A549 (cell line): Measurements from ENCODE around the gene MCM3AP. TPM values are rescaled to one million over a fixed set of nuclear protein-coding genes. Genes with fewer than 3 reads are reported as not detected.

ENCODE experiments used
- ATAC-seq, 2 experiments: fragments of 200-7000 bp in 1 of 2; fragments of >200 bp in 1 of 2; cut with Nextera tagmentation in 1 of 2; cut with Tn5 transposase in 1 of 2; 3 replicates each; pipeline versions ENCODE4 v1.8.0 to v1.9.1; 2018 to 2020; ENCODE audit warnings: mild to moderate bottlenecking in 1 of 2, moderate library complexity in 1 of 2
- CTCF ChIA-PET: fragments of 300-600 bp; sonication (Branson Sonifier 250); formaldehyde crosslinking; extraction: SDS; loops from one replicate; lab custom pipeline; 2021; ENCODE audit warnings: antibody characterized with exemption, inconsistent platforms; lab: Yijun Ruan, JAX
- POLR2A ChIA-PET: fragments of 350-600 bp; formaldehyde crosslinking; extraction: SDS; loops from one replicate; lab custom pipeline; 2021; ENCODE audit warnings: antibody characterized with exemption, inconsistent platforms; lab: Yijun Ruan, JAX
- DNase-seq, 2 experiments: peaks; one replicate each; pipeline versions ENCODE4 v3.0.0 to v3.0.0-alpha.2; 2011 to 2016; ENCODE audit warnings: low read depth in 1 of 2, low spot score in 1 of 2
- FAIRE-seq: peaks from 2 replicates; lab custom pipeline; 2011; peaks lifted over from hg19 to GRCh38; lab: Jason Lieb, UNC
- H3K27ac ChIP-seq, 2 experiments: fragments of >200 bp; sonication (Bioruptor Twin); formaldehyde crosslinking; 3 replicates each; pipeline ENCODE4 v1.5.1; 2016 to 2017
- H3K4me1 ChIP-seq: fragments of >200 bp; sonication (Bioruptor Twin); formaldehyde crosslinking; 3 replicates; pipeline ENCODE4 v1.6.1; 2016
- H3K4me2 ChIP-seq: fragments of >200 bp; sonication (Bioruptor Twin); formaldehyde crosslinking; 3 replicates; pipeline ENCODE4 v1.6.1; 2016
- H3K4me3 ChIP-seq: fragments of >200 bp; sonication (Bioruptor Twin); formaldehyde crosslinking; 3 replicates; pipeline ENCODE4 v1.5.1; 2016
- H3K9me3 ChIP-seq: fragments of >200 bp; sonication (Bioruptor Twin); formaldehyde crosslinking; 3 replicates; pipeline ENCODE4 v1.6.1; 2016
- CEBPB ChIP-seq, 2 experiments: fragments of >200 bp in 1 of 2; sonication (Bioruptor Twin) in 1 of 2; formaldehyde crosslinking in 1 of 2; IDR thresholded peaks; 2 replicates each; pipeline ENCODE4 v1.6.1; 2012 to 2016
- CHD2 ChIP-seq: fragments of 150-350 bp; IDR thresholded peaks from 2 replicates; pipeline ENCODE4 v1.6.1; 2014; ENCODE audit warnings: low read length; ENCODE audit not compliant: partially characterized antibody
- ESRRA ChIP-seq: fragments of 150-350 bp; IDR thresholded peaks from 2 replicates; pipeline ENCODE4 v1.6.1; 2014; ENCODE audit warnings: mild to moderate bottlenecking, low read length, borderline replicate concordance
- HEYL ChIP-seq: fragments of 250-450 bp; sonication (Bioruptor Pico); IDR thresholded peaks from 2 replicates; pipeline ENCODE4 v1.8.0; 2021; ENCODE audit warnings: mild to moderate bottlenecking, moderate library complexity
- HOXB13 ChIP-seq: fragments of 250-450 bp; sonication (Bioruptor Pico); IDR thresholded peaks from 2 replicates; pipeline ENCODE4 v1.5.0; 2020; ENCODE audit warnings: low read depth, mild to moderate bottlenecking, moderate library complexity
- POLR2A ChIP-seq: IDR thresholded peaks from 2 replicates; pipeline ENCODE4 v1.6.1; 2012; ENCODE audit warnings: mild to moderate bottlenecking, low read length
- RARB ChIP-seq: fragments of 250-450 bp; sonication (Bioruptor Pico); IDR thresholded peaks from 2 replicates; pipeline ENCODE4 v1.8.0; 2021; ENCODE audit warnings: mild to moderate bottlenecking, moderate library complexity
- REST ChIP-seq: fragments of 200-600 bp; sonication (generic); IDR thresholded peaks from 2 replicates; pipeline ENCODE4 v1.6.1; 2016; ENCODE audit warnings: antibody characterized with exemption, mild to moderate bottlenecking, moderate library complexity
- SMC3 ChIP-seq: fragments of >200 bp; sonication (Bioruptor Twin); formaldehyde crosslinking; IDR thresholded peaks from 3 replicates; pipeline ENCODE4 v1.6.1; 2018; ENCODE audit warnings: inconsistent platforms
- SREBF2 ChIP-seq: fragments of 450-650 bp; IDR thresholded peaks from 2 replicates; pipeline ENCODE4 v1.6.1; 2014; ENCODE audit warnings: mild to moderate bottlenecking, moderate library complexity
- ZFP36 ChIP-seq: fragments of 450-650 bp; IDR thresholded peaks from 2 replicates; pipeline ENCODE4 v1.6.1; 2014; ENCODE audit warnings: borderline replicate concordance; ENCODE audit not compliant: partially characterized antibody
- ZNF302 ChIP-seq: fragments of 250-450 bp; sonication (Bioruptor Pico); IDR thresholded peaks from 2 replicates; pipeline ENCODE4 v1.9.0; 2021; ENCODE audit warnings: inconsistent platforms, mild to moderate bottlenecking, moderate library complexity
- WGBS: methylation state at CpG from one replicate; pipeline ENCODE4 v1.1.6; 2017; ENCODE audit errors: missing lambda C conversion rate; 5-methylcytosine and 5-hydroxymethylcytosine counted together
- polyA minus RNA-seq: library from RNA; depleted of rRNA, polyadenylated mRNA; stranded (reverse); fragments of >200 nt; gene quantifications from 2 replicates; pipeline ENCODE4 v1.2.3, GENCODE V29; 2011; rRNA and poly(A)+ RNA removed
- polyA plus RNA-seq, 4 experiments: library from polyadenylated mRNA; depleted of rRNA in 3 of 4; stranded (reverse); fragments of >200 nt; fragmentation: RNase III in 1 of 4; extraction: RNeasy Plus Mini Kit Qiagen cat#74134 plus additional on column Dnase treatment in 1 of 4; gene quantifications; 2 replicates in 3 of 4; 3 replicates in 1 of 4; pipeline ENCODE4 v1.2.3, GENCODE V29; 2011 to 2017
- TF ChIP-seq, protein P1 (sequence below): IDR thresholded peaks from 2 replicates; pipeline ENCODE4 v1.6.1; 2012

The MCM3AP gene
- polyA plus RNA-seq (2011; rRNA removed) (43.6 and 45.3 TPM in 2 replicates), polyA plus RNA-seq (2017; fragmentation: RNase III; extraction: RNeasy Plus Mini Kit Qiagen cat#74134 plus additional on column Dnase treatment) (38.2 to 42.9 TPM (median 41.2 TPM) in 3 replicates), polyA minus RNA-seq (45.1 and 69.0 TPM in 2 replicates)
- polyA plus RNA-seq (2012; cell fraction: cytosol; rRNA removed) = 25.1 and 29.8 TPM in 2 replicates
- polyA plus RNA-seq (2012; cell fraction: nucleus; rRNA removed) = 81.2 and 99.4 TPM in 2 replicates

DNA sequence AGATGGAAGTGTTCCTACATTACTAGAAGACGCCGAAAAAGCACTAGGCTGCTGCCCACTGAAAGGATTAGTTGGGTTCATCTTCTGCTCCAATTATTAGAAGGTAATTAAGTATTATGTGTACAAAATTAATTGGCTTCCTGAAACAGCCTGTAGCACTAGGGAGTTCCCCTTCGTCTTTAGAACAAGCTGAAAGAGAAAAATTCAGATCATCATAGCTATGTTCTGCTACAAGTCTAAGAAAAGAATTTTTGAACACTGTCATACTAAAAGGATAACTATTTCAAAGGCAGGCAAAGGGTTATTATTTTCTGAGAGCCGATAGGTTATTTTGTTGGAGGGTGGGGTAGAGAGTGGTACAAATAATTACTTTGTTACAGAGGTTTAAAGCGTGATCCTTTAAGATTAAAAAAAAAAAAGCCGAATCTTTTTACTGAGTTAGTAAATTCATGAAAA, at the start of gene MCM3AP:
TSS of gene MCM3AP (minus strand) at position 406 of the 456 bp plus-strand sequence. CDS start at position 81, 325 bp downstream.
- TF ChIP-seq HOXB13 (CRISPR knock-in tag) = no peak
- no peak for TF ChIP-seq ZNF302 (CRISPR knock-in tag)
- TF ChIP-seq, protein P1, sequence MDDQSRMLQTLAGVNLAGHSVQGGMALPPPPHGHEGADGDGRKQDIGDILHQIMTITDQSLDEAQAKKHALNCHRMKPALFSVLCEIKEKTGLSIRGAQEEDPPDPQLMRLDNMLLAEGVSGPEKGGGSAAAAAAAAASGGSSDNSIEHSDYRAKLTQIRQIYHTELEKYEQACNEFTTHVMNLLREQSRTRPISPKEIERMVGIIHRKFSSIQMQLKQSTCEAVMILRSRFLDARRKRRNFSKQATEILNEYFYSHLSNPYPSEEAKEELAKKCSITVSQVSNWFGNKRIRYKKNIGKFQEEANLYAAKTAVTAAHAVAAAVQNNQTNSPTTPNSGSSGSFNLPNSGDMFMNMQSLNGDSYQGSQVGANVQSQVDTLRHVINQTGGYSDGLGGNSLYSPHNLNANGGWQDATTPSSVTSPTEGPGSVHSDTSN = no peak
- Histone ChIP-seq H3K4me3 (peak within 1 kb of the TSS; percentile 98), H3K27ac (peak within 1 kb of the TSS; percentile 99), H3K4me1 (peaks cover 25% of the 10 kb centered on the region), H3K4me2 (peak within 1 kb of the TSS; percentile 87), H3K9me3 (no peaks in the 10 kb centered on the region)
- 29% methylated on average over 6 of the region's 6 CpGs for WGBS
- FAIRE-seq (no peak), DNase-seq (no peak), ATAC-seq (no peak)
- CTCF ChIA-PET = interaction anchor here (1.4 to 1.5 kb wide), 2 partner anchors 18 to 142 kb away, joined by 5 to 6 read pairs; no protein-coding TSS in a partner anchor
- POLR2A ChIA-PET = no interaction called here

DNA sequence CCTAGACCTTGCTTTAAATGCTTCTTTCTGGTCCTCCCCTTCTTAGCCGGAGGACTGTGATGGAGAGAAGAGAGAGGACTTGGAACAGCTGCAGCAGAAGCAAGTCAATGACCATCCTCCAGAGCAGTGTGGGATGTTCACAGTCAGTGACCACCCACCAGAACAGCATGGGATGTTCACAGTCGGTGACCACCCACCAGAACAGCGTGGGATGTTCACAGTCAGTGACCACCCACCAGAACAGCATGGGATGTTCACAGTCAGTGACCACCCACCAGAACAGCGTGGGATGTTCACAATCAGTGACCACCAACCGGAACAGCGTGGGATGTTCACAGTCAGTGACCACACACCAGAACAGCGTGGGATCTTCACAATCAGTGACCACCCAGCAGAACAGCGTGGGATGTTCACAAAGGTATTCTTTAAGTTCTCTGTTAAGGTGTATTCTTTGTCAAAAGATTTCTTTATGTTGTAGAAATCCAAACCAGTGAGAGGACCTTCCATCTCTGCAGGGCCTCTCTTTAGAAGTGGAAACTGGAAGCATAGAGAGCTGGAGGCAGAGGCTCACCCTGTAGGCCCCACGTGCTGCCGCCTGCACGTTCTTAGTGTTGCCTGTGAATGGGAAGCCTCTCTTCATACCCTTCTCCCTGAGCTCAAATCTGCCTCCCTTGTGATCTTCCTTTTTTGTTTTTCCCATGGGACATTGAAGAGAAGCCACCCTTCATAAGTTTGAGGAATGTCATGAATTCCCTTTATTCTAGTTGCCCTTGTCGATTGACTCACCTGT, 49.1 kb upstream of the MCM3AP start:
- DNase-seq = no peak
- 89% methylated on average over 7 of the region's 12 CpGs for WGBS
- H3K4me3 ChIP-seq = no peak overlapping the region
- no peak overlapping the region for H3K27ac ChIP-seq
- no peaks in the 10 kb centered on the region for H3K4me1 ChIP-seq
- FAIRE-seq = no peak
- H3K9me3 ChIP-seq = no peaks in the 10 kb centered on the region
- H3K4me2 ChIP-seq = no peak overlapping the region
- no peak for ATAC-seq
- POLR2A ChIA-PET = no interaction called here
- TF ChIP-seq SMC3 (no peak), REST (no peak), SREBF2 (no peak), ESRRA (no peak), CEBPB (IDR thresholded peaks at IDR 0.05) (no peak), POLR2A (no peak), HEYL (CRISPR knock-in tag) (no peak), RARB (no peak), ZFP36 (no peak), CHD2 (no peak), HOXB13 (CRISPR knock-in tag) (no peak)
- TF ChIP-seq, protein P1 = no peak
- CTCF ChIA-PET = interaction anchor here (0.6 kb wide), 1 partner anchor 12 kb away, joined by 3 read pairs; no protein-coding TSS in a partner anchor

- Histone ChIP-seq H3K27ac (no peak overlapping the region), H3K4me2 (no peak overlapping the region), H3K4me1 (peaks cover 10% of the 10 kb centered on the region)
- CTCF ChIA-PET = interaction anchor here (1.2 kb wide), 1 partner anchor 19 kb away, joined by 3 read pairs; no protein-coding TSS in a partner anchor
- no peak for DNase-seq
- ATAC-seq = no peak
- no peak for TF ChIP-seq SMC3
- TF ChIP-seq, all 56 proteins: peak for 0
- POLR2A ChIA-PET = no interaction called here
- Histone ChIP-seq H3K4me3 (no peak overlapping the region), H3K9me3 (no peaks in the 10 kb centered on the region)
- WGBS = 92% methylated on average over 2 of the region's 2 CpGs
- no peak for FAIRE-seq
Measured at GRCh38 chr21:46329796-46330195, 44.4 kb upstream of the MCM3AP start.
